Ishikawa (cell line): ENCODE data around the gene ZMYND8.

Experiments used
- EP300 ChIP-seq: IDR thresholded peaks from 2 replicates; pipeline ENCODE4 v1.6.1; 2012; ENCODE audit warnings: borderline replicate concordance
- TAF1 ChIP-seq: IDR thresholded peaks from 2 replicates; pipeline ENCODE4 v1.6.1; 2012; ENCODE audit warnings: low read depth, mild to moderate bottlenecking

DNA sequence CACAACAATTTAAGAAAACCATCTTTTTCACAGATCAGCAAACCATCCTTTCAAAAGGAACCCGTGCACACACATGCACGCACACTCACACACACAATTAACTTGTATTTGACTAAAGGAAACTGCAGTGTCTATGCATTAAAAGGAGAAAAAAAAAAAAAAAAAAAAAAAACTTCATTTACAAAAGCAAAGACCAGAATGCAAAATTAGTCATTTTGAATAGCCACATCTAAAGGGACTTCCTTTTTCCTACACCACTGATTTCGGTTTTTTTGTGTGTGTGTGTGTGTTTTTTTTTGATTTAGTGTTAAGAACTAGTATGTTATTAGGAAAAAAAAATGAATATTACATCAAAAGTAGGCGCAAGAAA, 6.3 kb downstream of the ZMYND8 start:
- TF ChIP-seq EP300 (no peak), TAF1 (no peak)
